ENCODE results near the gene KRTAP10-2.

Gene KRTAP10-2

GRCh38 chr21:44524414-44525371 lies 26.6 kb downstream of the KRTAP10-2 start:
- no peak for ATAC-seq
- no peak for DNase-seq

- DNase-seq, result no peak
- ATAC-seq, result no peak
Measured at GRCh38 chr21:44523567-44524413, 27.5 kb downstream of the KRTAP10-2 start.

- no peak for ATAC-seq
- DNase-seq, result no peak
Measured at GRCh38 chr21:44522753-44523204, 28.5 kb downstream of the KRTAP10-2 start.

GRCh38 chr21:44521928-44522752 lies 29.2 kb downstream of the KRTAP10-2 start:
- DNase-seq, result no peak
- no peak for ATAC-seq

GRCh38 chr21:44521301-44521927 lies 29.9 kb downstream of the KRTAP10-2 start:
- ATAC-seq, result no peak
- no peak for DNase-seq

- ATAC-seq (no peak), DNase-seq (no peak)
Measured at GRCh38 chr21:44520326-44521300, 30.7 kb downstream of the KRTAP10-2 start.

- DNase-seq (no peak), ATAC-seq (no peak)
Measured at GRCh38 chr21:44519346-44520325, 31.7 kb downstream of the KRTAP10-2 start.

- ATAC-seq (no peak), DNase-seq (no peak)
Measured at GRCh38 chr21:44518686-44519085, 32.6 kb downstream of the KRTAP10-2 start.

- ATAC-seq, result peak; percentile 39
Measured at GRCh38 chr21:44517175-44517899, 34.0 kb downstream of the KRTAP10-2 start.

GRCh38 chr21:44516828-44517174 lies 34.5 kb downstream of the KRTAP10-2 start:
- DNase-seq, result no peak
- ATAC-seq, result no peak

More at GRCh38 chr21:44517175-44517899, 34.0 kb downstream of the KRTAP10-2 start:
- DNase-seq, result peak; percentile 17

GRCh38 chr21:44516342-44516741 lies 35.0 kb downstream of the KRTAP10-2 start:
- ATAC-seq (no peak), DNase-seq (no peak)

GRCh38 chr21:44515359-44516165 lies 35.7 kb downstream of the KRTAP10-2 start:
- DNase-seq (no peak), ATAC-seq (no peak)

- ATAC-seq, result no peak
- DNase-seq, result no peak
Measured at GRCh38 chr21:44514746-44515358, 36.5 kb downstream of the KRTAP10-2 start.

- DNase-seq (no peak), ATAC-seq (no peak)
Measured at GRCh38 chr21:44514218-44514520, 37.1 kb downstream of the KRTAP10-2 start.

GRCh38 chr21:44513389-44514217 lies 37.7 kb downstream of the KRTAP10-2 start:
- ATAC-seq (no peak), DNase-seq (no peak)

Measured in stimulated activated naive CD8-positive, alpha-beta T cell treated with anti-CD3 and anti-CD28 coated beads, Interleukin-15, Interleukin-2, amounts not matched to agents 100 U/mL and 50 U/mL, for 24 hours (primary cell).